HEK293T (cell line): Measurements from ENCODE around the gene MYO18A.

Source experiments
- ARNT ChIP-seq: fragments of 450-650 bp; IDR thresholded peaks from 2 replicates; pipeline ENCODE4 v1.6.1; 2017; ENCODE audit warnings: mild to moderate bottlenecking
- BHLHE40 ChIP-seq: fragments of 450-650 bp; IDR thresholded peaks from 2 replicates; pipeline ENCODE4 v1.6.1; 2016; ENCODE audit warnings: mild to moderate bottlenecking, moderate library complexity, borderline replicate concordance
- FOXA1 ChIP-seq: fragments of 450-650 bp; IDR thresholded peaks from 2 replicates; pipeline ENCODE4 v1.6.1; 2016; ENCODE audit warnings: mild to moderate bottlenecking
- HDGF ChIP-seq: fragments of 450-650 bp; IDR thresholded peaks from 2 replicates; pipeline ENCODE4 v1.6.1; 2017; ENCODE audit warnings: antibody characterized with exemption, borderline replicate concordance
- L3MBTL2 ChIP-seq: fragments of 450-650 bp; conservative IDR thresholded peaks from 2 replicates; pipeline ENCODE4 v1.6.1; 2016; ENCODE audit warnings: mild to moderate bottlenecking
- SP1 ChIP-seq: fragments of 450-650 bp; IDR thresholded peaks from 2 replicates; pipeline ENCODE4 v1.6.1; 2017
- SUZ12 ChIP-seq: fragments of 450-650 bp; IDR thresholded peaks from 2 replicates; pipeline ENCODE4 v1.6.1; 2016; ENCODE audit warnings: mild to moderate bottlenecking
- ZNF384 ChIP-seq: fragments of 450-650 bp; IDR thresholded peaks from 2 replicates; pipeline ENCODE4 v1.6.1; 2016

DNA sequence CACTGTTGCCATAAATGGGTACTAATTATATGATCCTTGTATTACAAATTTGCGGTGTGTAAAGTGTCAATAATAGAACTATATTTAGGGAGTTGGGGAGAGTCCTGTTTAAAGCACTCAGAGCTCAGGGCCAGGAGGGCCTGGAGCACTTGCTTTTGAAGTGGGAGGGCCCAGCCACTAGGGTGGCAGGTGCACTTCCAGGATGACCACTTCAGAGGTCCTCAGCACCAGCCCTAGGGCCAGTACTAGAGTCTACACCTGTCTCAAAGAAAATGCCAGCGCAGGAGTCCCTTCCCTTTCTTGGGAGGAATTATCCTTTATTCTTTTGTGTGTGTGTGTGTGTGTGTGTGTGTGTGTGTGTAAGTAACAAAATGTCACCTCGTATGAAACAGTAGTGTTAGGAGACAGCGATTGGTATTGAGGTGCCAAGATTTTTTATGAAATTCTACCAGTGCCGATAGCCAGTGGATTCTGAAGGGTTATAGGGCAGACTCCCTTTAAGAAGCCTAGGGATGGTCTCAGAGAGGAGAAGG, 31.9 kb downstream of the MYO18A start:
- TF ChIP-seq FOXA1 (no peak), L3MBTL2 (no peak), HDGF (no peak), ZNF384 (no peak), SUZ12 (no peak), BHLHE40 (no peak), SP1 (no peak), ARNT (no peak)
